Left lung (tissue), 10 donors: ENCODE results near the gene ALDH1A1. TPM values are rescaled to one million over a fixed set of nuclear protein-coding genes. Genes with fewer than 3 reads are reported as not detected.
"Not testable (repeated sequence)": the region's sequence is repeated elsewhere in the genome, so short reads cannot be mapped to it uniquely, and the experiment has no call there.

ENCODE experiments used
- ATAC-seq: fragments of 200-7000 bp; cut with Tn5 transposase; one replicate; pipeline ENCODE4 v1.9.1; 2020; ENCODE audit warnings: moderate library complexity
- DNase-seq, 4 donors: peaks; one replicate each; pipeline ENCODE4 v3.0.0-alpha.2; 2013 to 2020
- H3K27ac ChIP-seq, 2 donors: fragments of 200-600 bp; sonication (generic) in 1 of 2; one replicate each; pipeline versions ENCODE4 v1.5.0 to v1.8.0; 2020 to 2021
- H3K27me3 ChIP-seq, 2 donors: fragments of 200-600 bp; sonication (generic) in 1 of 2; one replicate each; pipeline versions ENCODE4 v1.5.0 to v1.8.0; 2020 to 2021
- H3K36me3 ChIP-seq, 2 donors: fragments of 200-600 bp; sonication (generic) in 1 of 2; one replicate each; pipeline versions ENCODE4 v1.5.0 to v1.8.0; 2020 to 2021
- H3K4me1 ChIP-seq, 2 donors: fragments of 200-600 bp; one replicate each; pipeline ENCODE4 v1.8.0; 2021
- H3K4me3 ChIP-seq, 2 donors: fragments of 200-600 bp; sonication (generic) in 1 of 2; one replicate each; pipeline versions ENCODE4 v1.5.0 to v1.8.0; 2020 to 2021; ENCODE audit warnings: mild to moderate bottlenecking in 1 of 2
- H3K9me3 ChIP-seq, 2 donors: fragments of 200-600 bp; sonication (generic) in 1 of 2; one replicate each; pipeline versions ENCODE4 v1.5.0 to v1.8.0; 2020 to 2021
- intact Hi-C, 2 donors: fragments of 100-400 bp; cut with DNase I; formaldehyde crosslinking; loops; one replicate each; pipeline versions ENCODE4 v1.11.2 to v1.14.2; 2022
- polyA plus RNA-seq, 6 donors: library from polyadenylated mRNA; unstranded; fragments of 120-200 nt; gene quantifications; one replicate each; pipeline ENCODE4 v1.2.1, GENCODE V29; 2013; ENCODE audit not compliant: insufficient read length in 6 of 6
- total RNA-seq, 2 donors: library from RNA; stranded (reverse); fragmentation: NEBNext Ultra II Directional; extraction: Animal tissue kit (Norgen Biotek cat#: 25700); gene quantifications; one replicate each; pipeline ENCODE4 v1.2.1, GENCODE V29; 2021
- TF ChIP-seq, protein P1 (sequence below), 2 donors: fragments of 200-600 bp; sonication (generic) in 1 of 2; IDR thresholded peaks; one replicate each; pipeline versions ENCODE4 v1.5.0 to v1.8.0; 2021; ENCODE audit warnings: antibody characterized with exemption in 2 of 2
- donor health status: DM: no; HTN: yes; CAD: no.
- donor health status: DM: no; HTN: no; CAD: no.

The ALDH1A1 gene
- total and polyA plus RNA-seq, 8 donors, result 23.2 to 126 (median 46.6) TPM

GRCh38 chr9:72864327-72864726 is 88.5 kb downstream of the ALDH1A1 start:
- H3K4me3 ChIP-seq, result no peak overlapping the region
- TF ChIP-seq, protein P1, sequence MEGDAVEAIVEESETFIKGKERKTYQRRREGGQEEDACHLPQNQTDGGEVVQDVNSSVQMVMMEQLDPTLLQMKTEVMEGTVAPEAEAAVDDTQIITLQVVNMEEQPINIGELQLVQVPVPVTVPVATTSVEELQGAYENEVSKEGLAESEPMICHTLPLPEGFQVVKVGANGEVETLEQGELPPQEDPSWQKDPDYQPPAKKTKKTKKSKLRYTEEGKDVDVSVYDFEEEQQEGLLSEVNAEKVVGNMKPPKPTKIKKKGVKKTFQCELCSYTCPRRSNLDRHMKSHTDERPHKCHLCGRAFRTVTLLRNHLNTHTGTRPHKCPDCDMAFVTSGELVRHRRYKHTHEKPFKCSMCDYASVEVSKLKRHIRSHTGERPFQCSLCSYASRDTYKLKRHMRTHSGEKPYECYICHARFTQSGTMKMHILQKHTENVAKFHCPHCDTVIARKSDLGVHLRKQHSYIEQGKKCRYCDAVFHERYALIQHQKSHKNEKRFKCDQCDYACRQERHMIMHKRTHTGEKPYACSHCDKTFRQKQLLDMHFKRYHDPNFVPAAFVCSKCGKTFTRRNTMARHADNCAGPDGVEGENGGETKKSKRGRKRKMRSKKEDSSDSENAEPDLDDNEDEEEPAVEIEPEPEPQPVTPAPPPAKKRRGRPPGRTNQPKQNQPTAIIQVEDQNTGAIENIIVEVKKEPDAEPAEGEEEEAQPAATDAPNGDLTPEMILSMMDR (IDR thresholded peaks at IDR 0.05), result no peak
- DNase-seq (no peak), ATAC-seq (no peak)
- no peak overlapping the region for H3K27ac ChIP-seq
- intact Hi-C loops, result no loop called here
- no peaks in the 10 kb centered on the region for H3K9me3 ChIP-seq
- H3K27me3 ChIP-seq, result no peaks in the 10 kb centered on the region
- H3K36me3 ChIP-seq, result no peaks in the 10 kb centered on the region
- no peaks in the 10 kb centered on the region for H3K4me1 ChIP-seq

- Histone ChIP-seq H3K9me3 (no peaks in the 10 kb centered on the region), H3K36me3 (no peaks in the 10 kb centered on the region), H3K27ac (no peak overlapping the region), H3K4me3 (no peak overlapping the region), H3K27me3 (no peaks in the 10 kb centered on the region), H3K4me1 (no peaks in the 10 kb centered on the region)
- ATAC-seq (no peak), DNase-seq (no peak)
- TF ChIP-seq, protein P1 (IDR thresholded peaks at IDR 0.05), result no peak
- intact Hi-C loops, result no loop called here
Measured at GRCh38 chr9:72863456-72864094, 89.3 kb downstream of the ALDH1A1 start.

- DNase-seq, ATAC-seq, intact Hi-C loops: not testable (repeated sequence)
Measured at GRCh38 chr9:72862788-72863187, 90.1 kb downstream of the ALDH1A1 start.

GRCh38 chr9:72858089-72858912 is 94.6 kb downstream of the ALDH1A1 start:
- Histone ChIP-seq H3K36me3 (no peaks in the 10 kb centered on the region), H3K27me3 (no peaks in the 10 kb centered on the region), H3K4me3 (no peak overlapping the region), H3K4me1 (no peaks in the 10 kb centered on the region), H3K9me3 (no peaks in the 10 kb centered on the region), H3K27ac (no peak overlapping the region)
- ATAC-seq (peak; percentile 52), DNase-seq (peak in 1 of 4 donors; percentile 47)
- TF ChIP-seq, protein P1 (IDR thresholded peaks at IDR 0.05), result no peak
- intact Hi-C loops, result loop anchor here in 1 of 2 donors (5.0 kb wide), 1 partner anchor 219 kb away; no protein-coding TSS in a partner anchor

More at GRCh38 chr9:72862788-72863187, 90.1 kb downstream of the ALDH1A1 start:
- H3K9me3 ChIP-seq, H3K27ac ChIP-seq, H3K36me3 ChIP-seq, H3K27me3 ChIP-seq, H3K4me3 ChIP-seq, H3K4me1 ChIP-seq: not testable (repeated sequence)

GRCh38 chr9:72857624-72857996 is 95.2 kb downstream of the ALDH1A1 start:
- no peaks in the 10 kb centered on the region for H3K9me3 ChIP-seq
- DNase-seq (no peak), ATAC-seq (no peak)
- H3K27me3 ChIP-seq, result no peaks in the 10 kb centered on the region
- no peaks in the 10 kb centered on the region for H3K36me3 ChIP-seq
- H3K4me1 ChIP-seq, result no peaks in the 10 kb centered on the region
- no peak overlapping the region for H3K27ac ChIP-seq
- intact Hi-C loops, result loop anchor here in 1 of 2 donors (5.0 kb wide), 1 partner anchor 220 kb away; no protein-coding TSS in a partner anchor
- H3K4me3 ChIP-seq, result no peak overlapping the region
- TF ChIP-seq, protein P1 (IDR thresholded peaks at IDR 0.05), result no peak
